ENCODE measurements around the gene DNAJC6.
"Not testable (repeated sequence)": the region's sequence is repeated elsewhere in the genome, so short reads cannot be mapped to it uniquely, and the experiment has no call there.

The DNAJC6 gene

DNA sequence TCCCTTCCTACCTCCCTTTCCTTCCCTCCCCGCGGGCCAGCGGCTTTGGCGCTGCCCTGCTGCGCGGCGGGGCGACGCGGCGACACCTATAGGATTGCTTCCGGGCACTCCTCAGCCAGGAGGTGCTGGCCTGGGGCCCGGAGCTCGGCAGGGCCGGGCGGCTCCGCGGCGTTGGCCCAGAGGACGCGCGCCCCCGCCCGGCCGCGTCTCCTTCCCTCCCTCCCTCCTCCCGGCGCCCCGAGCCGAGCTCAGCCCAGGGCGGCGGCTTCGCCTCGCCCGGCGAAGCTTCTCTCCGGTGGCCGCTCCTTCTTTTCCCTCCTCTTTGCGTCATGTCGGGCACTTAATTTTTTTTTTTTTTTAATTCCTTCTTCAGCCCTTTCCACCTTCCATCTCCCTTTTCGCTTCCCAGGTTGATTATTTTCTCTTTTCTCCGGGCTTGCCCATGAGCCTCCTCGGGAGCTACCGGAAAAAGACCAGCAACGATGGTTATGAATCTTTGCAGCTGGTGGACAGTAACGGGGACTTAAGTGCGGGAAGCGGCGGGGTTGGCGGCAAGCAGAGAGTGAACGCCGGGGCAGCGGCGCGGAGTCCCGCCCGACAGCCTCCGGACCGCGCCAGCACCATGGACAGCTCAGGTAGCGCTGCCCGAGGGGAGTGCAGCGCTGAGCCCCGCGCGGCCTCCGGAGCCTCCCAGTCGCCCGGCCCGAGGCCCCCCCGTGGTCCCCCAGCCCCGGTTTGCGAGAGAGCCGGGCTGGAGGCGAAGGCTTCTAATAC, at the start of gene DNAJC6:
TSS of gene DNAJC6 (plus strand) at position 240 of the 774 bp plus-strand sequence. CDS start at position 443, 203 bp downstream.
- DNase-seq, result peak; percentile 62

DNA sequence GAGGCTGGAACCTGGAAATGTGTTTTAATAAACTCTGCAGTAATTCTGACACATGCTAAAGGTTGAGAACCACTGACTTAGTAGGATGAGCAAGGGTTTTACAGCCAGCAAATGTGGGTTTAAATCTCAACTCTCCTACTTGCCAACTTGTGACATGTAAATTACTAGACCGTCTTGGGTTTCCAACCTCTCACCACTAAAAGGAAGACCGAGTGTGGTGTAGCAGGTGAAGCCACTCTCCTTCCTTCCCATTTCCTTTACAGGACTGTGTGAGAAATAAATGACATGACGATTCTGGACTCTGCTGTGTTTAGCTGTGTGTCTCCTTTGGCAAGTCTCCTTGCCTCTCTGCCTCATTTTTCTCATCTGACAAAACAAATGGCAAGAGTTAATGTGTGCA, 49.5 kb upstream of the DNAJC6 start:
- DNase-seq, result no peak

GRCh38 chr1:65260851-65261473, 48.4 kb upstream of the DNAJC6 start:
- no peak for DNase-seq

DNA sequence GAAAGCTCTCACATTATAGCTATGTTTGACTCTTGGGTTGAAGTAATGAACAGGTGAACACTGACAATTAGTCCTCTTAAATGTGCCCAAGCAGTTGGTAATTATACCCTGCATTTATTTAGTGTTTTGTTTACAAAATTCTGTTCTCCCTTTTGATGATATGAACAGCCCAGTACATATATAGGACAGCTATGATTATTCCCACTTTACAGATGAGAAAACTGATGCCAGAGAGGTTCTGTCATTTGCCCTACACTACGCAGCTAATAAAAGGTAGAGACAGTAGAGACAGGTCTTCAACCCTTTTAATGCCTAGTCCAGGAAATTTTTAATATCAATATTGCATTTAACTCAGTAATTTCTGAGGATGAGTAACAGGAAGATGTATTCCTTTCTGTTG, 46.1 kb upstream of the DNAJC6 start:
- no peak for DNase-seq

GRCh38 chr1:65264197-65264929, 45.0 kb upstream of the DNAJC6 start:
- DNase-seq, result peak; percentile 6

DNA sequence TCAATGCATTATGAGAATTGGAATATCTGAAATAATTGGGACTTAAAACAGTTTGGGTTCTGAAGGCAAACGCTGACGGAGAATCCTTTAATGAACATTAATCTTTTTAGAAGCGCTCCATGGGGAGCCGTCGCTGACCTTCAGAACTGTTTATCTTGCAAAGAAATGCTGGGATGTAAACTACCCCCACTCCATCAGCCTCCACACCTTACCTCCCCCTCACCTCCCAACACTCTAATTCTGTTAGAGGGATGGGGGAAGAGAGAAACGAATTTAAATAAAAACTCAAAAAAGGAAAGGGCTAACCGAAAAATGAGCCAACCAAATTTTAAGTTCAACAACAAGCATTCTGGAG, 44.1 kb upstream of the DNAJC6 start:
- DNase-seq, result no peak

GRCh38 chr1:65265651-65266351, 43.5 kb upstream of the DNAJC6 start:
- DNase-seq, result peak; percentile 34

GRCh38 chr1:65266476-65266875, 42.9 kb upstream of the DNAJC6 start:
- no peak for DNase-seq

DNA sequence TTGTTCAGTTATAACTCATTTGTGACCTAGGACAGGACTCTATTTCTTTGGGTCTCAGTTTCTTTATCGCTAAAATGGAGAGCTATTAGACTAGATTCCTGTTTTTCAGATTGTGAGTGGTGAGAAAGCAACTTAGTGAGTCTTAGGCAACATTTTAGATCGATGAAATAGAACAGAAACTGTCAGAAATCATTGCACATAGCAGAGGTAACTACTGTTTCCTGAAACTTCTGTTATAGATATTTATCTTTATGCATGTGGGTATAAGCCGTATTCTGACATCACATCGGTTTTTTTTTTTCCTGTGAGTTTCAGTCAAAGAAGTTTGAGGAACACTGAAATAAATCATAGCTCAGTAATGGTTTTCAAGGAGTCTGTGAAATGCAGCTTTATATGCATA, 42.1 kb upstream of the DNAJC6 start:
- no peak for DNase-seq

DNA sequence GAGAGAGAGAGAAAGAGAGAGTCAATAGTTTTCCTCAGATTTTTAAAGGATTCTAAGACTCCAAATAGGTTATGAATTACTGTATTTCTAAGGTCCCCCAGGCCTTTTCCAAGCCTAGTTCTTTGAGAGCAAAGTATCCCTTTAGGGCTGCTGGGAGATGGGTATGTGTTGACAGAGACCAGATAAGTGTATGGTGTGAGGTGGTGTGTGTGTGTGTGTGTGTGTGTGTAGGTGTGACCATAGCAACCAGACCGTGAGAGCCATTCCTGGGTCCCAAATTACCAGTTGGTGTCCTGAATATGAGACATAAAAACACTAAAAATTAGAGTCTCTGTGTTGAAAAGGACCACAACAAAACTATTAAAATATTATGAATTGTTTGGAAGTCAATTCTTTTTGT, 41.7 kb upstream of the DNAJC6 start:
- no peak for DNase-seq

DNA sequence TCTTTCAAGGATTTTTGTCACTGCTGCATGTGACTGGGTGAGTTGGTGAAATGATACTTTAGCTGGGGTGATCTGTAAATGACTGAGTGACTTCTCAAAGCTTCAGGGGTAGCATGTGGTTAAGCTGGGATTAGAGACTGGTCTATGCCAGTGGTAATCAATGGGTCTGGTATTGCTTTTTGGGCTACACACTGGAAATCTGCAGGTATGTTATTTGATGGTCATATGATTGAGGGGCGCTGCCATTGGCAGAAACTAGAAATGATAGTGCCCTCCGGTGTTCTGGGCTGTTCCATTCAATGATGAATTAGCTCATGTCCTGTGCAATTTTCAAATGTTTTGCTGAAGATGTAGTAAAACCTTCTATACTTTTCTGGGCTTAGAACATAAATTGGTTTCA, 39.7 kb upstream of the DNAJC6 start:
- DNase-seq, result no peak

- no peak for DNase-seq
Observed at GRCh38 chr1:65276197-65276939, 33.0 kb upstream of the DNAJC6 start.

DNA sequence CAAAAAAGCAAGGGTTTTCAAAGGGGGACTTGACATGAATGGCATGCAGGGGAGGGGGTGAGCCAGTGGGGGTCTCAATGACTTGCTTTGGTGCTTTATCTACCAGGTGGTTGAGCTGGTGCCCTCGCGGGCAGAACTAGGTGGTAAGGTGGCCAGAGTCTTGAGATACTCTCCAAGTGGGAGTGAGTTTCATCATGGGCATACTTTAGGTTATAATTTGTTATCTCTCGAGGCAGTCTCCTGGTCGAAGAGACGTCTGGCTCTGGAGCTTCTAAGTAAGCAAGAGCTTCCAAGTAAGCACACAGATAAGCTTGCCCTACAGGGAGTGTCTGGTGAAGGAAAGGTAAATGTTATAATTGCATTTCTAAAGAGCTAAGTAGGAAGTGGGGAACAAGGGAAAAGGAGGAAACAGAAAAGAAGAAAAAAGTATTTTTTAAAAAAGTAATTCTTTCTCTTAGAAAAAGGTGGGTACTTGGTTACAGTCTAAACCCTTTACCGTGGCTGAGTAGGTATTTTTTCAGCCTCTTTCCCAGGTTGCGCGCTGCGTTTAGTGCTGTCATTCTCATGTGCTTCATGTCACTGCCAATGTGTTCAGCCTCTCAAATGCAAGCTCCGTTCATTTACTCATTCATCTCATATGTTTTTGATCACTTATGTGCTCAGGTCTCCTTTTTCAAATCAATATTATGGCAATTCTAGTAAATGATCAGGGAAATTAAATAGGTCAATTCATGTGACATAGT, 31.6 kb upstream of the DNAJC6 start:
- DNase-seq, result no peak

GRCh38 chr1:65278376-65279069, 30.8 kb upstream of the DNAJC6 start:
- no peak for DNase-seq

GRCh38 chr1:65279070-65279779, 30.1 kb upstream of the DNAJC6 start:
- no peak for DNase-seq

GRCh38 chr1:65281846-65282245, 27.5 kb upstream of the DNAJC6 start:
- DNase-seq, result no peak

GRCh38 chr1:65284229-65284628, 25.1 kb upstream of the DNAJC6 start:
- no peak for DNase-seq

DNA sequence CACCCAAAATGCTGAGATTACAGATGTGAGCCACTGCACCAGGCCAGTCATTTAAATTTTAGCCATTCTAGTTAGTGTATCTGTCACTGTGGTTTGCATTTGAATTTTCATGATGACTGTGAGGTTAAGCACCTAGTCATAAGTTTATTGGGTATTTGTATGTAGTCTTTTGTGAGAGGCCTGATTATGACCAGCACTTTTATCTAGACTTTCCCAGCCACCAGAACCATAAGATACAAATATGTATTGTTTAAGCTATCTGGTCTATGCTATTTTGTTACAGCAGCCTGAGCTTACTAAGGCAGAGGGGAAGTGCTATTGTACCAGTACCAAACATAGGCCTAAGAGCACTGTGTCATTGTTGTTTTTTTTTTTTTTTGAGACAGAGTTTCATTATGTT, 19.9 kb upstream of the DNAJC6 start:
- DNase-seq, result no peak

- DNase-seq, result not testable (repeated sequence)
Observed at GRCh38 chr1:65291818-65292217, 17.5 kb upstream of the DNAJC6 start.

DNA sequence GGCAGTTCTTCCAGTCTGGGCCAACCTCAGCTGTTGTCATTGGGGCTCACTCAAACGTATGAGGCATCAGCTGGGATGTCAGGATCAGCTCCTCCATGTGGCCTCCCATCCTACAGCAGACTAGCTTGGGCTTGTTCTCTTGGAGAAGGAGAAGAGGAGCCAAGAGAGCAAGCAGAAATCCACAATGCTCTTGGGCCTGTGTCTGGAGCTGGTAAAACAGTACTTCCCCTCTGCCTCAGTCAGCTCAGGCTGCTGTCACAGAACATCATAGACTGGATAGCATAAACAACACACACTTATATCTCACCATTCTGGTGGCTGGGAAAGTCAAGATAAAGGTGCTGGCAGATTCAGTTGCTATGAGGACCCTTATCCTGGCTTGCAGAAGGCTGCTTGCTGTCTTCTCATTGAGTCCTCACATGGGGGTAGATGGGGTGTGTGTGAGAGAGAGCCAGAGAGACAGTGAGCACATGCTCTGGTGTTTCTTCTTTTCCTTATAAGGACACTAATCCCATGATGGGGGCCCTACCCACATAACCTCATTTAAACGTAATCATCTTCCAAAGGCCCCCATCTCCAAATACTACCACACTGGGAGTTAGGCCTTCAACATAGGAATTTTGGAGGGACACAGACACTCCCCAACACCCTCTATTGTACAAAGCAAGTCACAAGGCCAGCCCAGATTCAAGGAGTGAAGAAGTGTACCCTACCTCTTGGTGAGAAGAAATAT, 16.3 kb upstream of the DNAJC6 start:
- DNase-seq, result no peak

Data from stimulated activated CD4-positive, alpha-beta T cell treated with anti-CD3 and anti-CD28 coated beads, Interleukin-4, amount 100 ng/mL, for 1 hour (primary cell).